Fibroblast of lung (primary cell): ENCODE data around the gene NXN.

Experiments
- EZH2 ChIP-seq: IDR thresholded peaks from 2 replicates; pipeline ENCODE4 v1.5.1; 2012; ENCODE audit warnings: low read length, control low read depth, mild to moderate bottlenecking; ENCODE audit errors: missing control alignments
- TF ChIP-seq, protein P1 (sequence below), 2 donors: IDR thresholded peaks in 1 of 2; conservative IDR thresholded peaks in 1 of 2; 1 replicate in 1 of 2; 2 replicates in 1 of 2; pipeline ENCODE4 v1.5.1; 2011 to 2012; ENCODE audit warnings: low read length in 2 of 2, control low read depth in 1 of 2, inconsistent platforms in 1 of 2, low read depth in 1 of 2, mild to moderate bottlenecking in 1 of 2

DNA sequence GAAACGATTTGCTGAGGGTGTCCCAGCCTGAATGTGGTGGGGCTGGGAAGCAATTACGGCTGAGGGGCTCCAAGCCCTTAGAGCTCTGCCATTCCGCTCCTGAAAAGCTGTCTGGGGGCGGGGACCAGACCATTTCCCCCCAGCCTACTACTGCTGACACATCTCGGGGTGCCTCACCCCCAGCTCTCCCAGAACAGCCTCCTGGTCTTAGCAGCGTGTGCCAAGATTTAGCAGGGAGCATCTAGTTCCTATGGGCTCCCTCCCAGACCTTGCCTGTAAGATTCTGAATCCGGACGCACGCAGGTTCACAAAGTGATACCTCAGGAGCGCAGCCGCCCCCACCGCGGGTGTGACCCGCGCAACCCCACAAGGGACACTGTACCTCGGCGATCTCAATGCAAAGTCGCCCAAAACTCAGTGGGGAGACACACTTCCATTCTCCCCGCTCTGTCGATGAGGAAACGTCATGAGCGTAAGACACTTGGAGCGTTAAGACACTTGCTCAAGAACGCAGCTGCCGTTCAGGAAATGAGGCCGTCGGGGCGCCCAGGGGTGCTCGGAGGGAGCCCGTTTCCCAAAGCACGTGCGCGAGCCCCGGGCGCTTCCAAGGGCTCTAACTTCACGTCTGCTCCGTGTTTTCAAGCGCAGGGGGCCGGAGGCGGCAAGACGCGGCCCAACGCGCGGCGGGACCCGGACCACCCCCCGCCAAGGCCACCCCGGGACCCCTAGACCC lies 228.1 kb downstream of the NXN start:
- TF ChIP-seq, protein P1, sequence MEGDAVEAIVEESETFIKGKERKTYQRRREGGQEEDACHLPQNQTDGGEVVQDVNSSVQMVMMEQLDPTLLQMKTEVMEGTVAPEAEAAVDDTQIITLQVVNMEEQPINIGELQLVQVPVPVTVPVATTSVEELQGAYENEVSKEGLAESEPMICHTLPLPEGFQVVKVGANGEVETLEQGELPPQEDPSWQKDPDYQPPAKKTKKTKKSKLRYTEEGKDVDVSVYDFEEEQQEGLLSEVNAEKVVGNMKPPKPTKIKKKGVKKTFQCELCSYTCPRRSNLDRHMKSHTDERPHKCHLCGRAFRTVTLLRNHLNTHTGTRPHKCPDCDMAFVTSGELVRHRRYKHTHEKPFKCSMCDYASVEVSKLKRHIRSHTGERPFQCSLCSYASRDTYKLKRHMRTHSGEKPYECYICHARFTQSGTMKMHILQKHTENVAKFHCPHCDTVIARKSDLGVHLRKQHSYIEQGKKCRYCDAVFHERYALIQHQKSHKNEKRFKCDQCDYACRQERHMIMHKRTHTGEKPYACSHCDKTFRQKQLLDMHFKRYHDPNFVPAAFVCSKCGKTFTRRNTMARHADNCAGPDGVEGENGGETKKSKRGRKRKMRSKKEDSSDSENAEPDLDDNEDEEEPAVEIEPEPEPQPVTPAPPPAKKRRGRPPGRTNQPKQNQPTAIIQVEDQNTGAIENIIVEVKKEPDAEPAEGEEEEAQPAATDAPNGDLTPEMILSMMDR (conservative IDR thresholded peaks at IDR 0.05 in 1 of 2, IDR thresholded peaks at IDR 0.05 in 1 of 2; ENCODE audit: low read depth in 1 of 2, low read length in 2 of 2) = no peak
- no peak for TF ChIP-seq EZH2
